ENCODE measurements around the gene SCRN2.

Gene SCRN2

GRCh38 chr17:47882247-47882646 lies 41.2 kb upstream of the SCRN2 start:
- H3K27ac ChIP-seq, result peak overlapping the region in 8 of 11 experiments; percentile 28 to 56 (median 46); a peak in 13 of 22 replicates
- no peaks in the 10 kb centered on the region for H3K36me3 ChIP-seq
- H3K4me3 ChIP-seq, result 0 out of 20 replicates have a peak overlapping the region, but pooled peaks of 2 of the 10 experiments have one; percentile 5 to 6
- no peak for TF ChIP-seq Cebpa-rat (IDR thresholded peaks at IDR 0.05)
- peak overlapping the region; percentile 70 to 85 (median 77) for H3K4me2 ChIP-seq
- no peaks in the 10 kb centered on the region for H3K9me3 ChIP-seq (replicated peaks in 1 of 11)
- no peaks in the 10 kb centered on the region for H3K27me3 ChIP-seq
- H3K9ac ChIP-seq, result peak overlapping the region in 5 of 11 experiments; percentile 25 to 41 (median 28); a peak in 6 of 22 replicates
- H3K4me1 ChIP-seq, result peaks cover 34 to 64% (median 49%) of the 10 kb centered on the region in 10 experiments
- no peaks in the 10 kb centered on the region; a peak in 1 of 22 replicates for H4K20me1 ChIP-seq

- Histone ChIP-seq H3K36me3 (no peaks in the 10 kb centered on the region), H3K9me3 (replicated peaks in 1 of 11) (no peaks in the 10 kb centered on the region), H3K27me3 (no peaks in the 10 kb centered on the region), H3K27ac (no peak overlapping the region), H3K9ac (no peak overlapping the region), H3K4me1 (peaks cover 23 to 56% (median 37%) of the 10 kb centered on the region in 10 experiments), H3K4me2 (no peak overlapping the region), H3K4me3 (no peak overlapping the region), H4K20me1 (no peaks in the 10 kb centered on the region)
- TF ChIP-seq Cebpa-rat (IDR thresholded peaks at IDR 0.05), result no peak
These were observed 38.8 kb upstream of the SCRN2 start for GRCh38 chr17:47879776-47880454.

- peaks cover 19 to 61% (median 32%) of the 10 kb centered on the region in 10 experiments for H3K4me1 ChIP-seq
These were observed 38.0 kb upstream of the SCRN2 start for GRCh38 chr17:47879028-47879585.

GRCh38 chr17:47878203-47879027 lies 37.3 kb upstream of the SCRN2 start:
- H3K27me3 ChIP-seq, result peaks cover 0 to 2% (median 0%) of the 10 kb centered on the region in 11 experiments; a peak in 1 of 22 replicates
- peaks cover 19 to 68% (median 32%) of the 10 kb centered on the region in 10 experiments for H3K4me1 ChIP-seq
- peak overlapping the region in 2 of 11 experiments; percentile 26 to 51; a peak in 1 of 22 replicates for H3K27ac ChIP-seq
- H3K9ac ChIP-seq, result no peak overlapping the region
- H3K9me3 ChIP-seq (replicated peaks in 1 of 11), result no peaks in the 10 kb centered on the region
- H3K4me2 ChIP-seq, result peak overlapping the region in 8 of 11 experiments; percentile 11 to 61 (median 38); a peak in 12 of 22 replicates
- no peak for TF ChIP-seq Cebpa-rat (IDR thresholded peaks at IDR 0.05)
- no peaks in the 10 kb centered on the region for H3K36me3 ChIP-seq
- no peak overlapping the region for H3K4me3 ChIP-seq
- H4K20me1 ChIP-seq, result no peaks in the 10 kb centered on the region; a peak in 1 of 22 replicates

More at GRCh38 chr17:47879028-47879585, 38.0 kb upstream of the SCRN2 start:
- peak overlapping the region in 1 of 11 experiments; percentile 33; a peak in 2 of 22 replicates for H3K4me2 ChIP-seq
- no peaks in the 10 kb centered on the region; a peak in 1 of 22 replicates for H4K20me1 ChIP-seq
- no peak overlapping the region for H3K9ac ChIP-seq
- no peak overlapping the region for H3K4me3 ChIP-seq
- H3K27me3 ChIP-seq, result no peaks in the 10 kb centered on the region
- no peak overlapping the region for H3K27ac ChIP-seq
- TF ChIP-seq Cebpa-rat (IDR thresholded peaks at IDR 0.05), result no peak
- no peaks in the 10 kb centered on the region for H3K36me3 ChIP-seq
- H3K9me3 ChIP-seq (replicated peaks in 1 of 11), result no peaks in the 10 kb centered on the region

GRCh38 chr17:47877368-47878034 lies 36.4 kb upstream of the SCRN2 start:
- Histone ChIP-seq H4K20me1 (no peaks in the 10 kb centered on the region; a peak in 1 of 22 replicates), H3K9me3 (replicated peaks in 1 of 11) (no peaks in the 10 kb centered on the region), H3K36me3 (no peaks in the 10 kb centered on the region), H3K4me1 (peaks cover 17 to 64% (median 29%) of the 10 kb centered on the region in 10 experiments), H3K4me3 (no peak overlapping the region), H3K27ac (peak overlapping the region in 3 of 11 experiments; percentile 14 to 51 (median 26); a peak in 7 of 22 replicates), H3K4me2 (peak overlapping the region; percentile 6 to 61 (median 24); a peak in 16 of 22 replicates), H3K9ac (no peak overlapping the region), H3K27me3 (peaks cover 0 to 10% (median 3%) of the 10 kb centered on the region in 11 experiments; a peak in 9 of 22 replicates)
- TF ChIP-seq Cebpa-rat (IDR thresholded peaks at IDR 0.05), result no peak

- peaks cover 4 to 46% (median 16%) of the 10 kb centered on the region in 10 experiments; a peak in 17 of 20 replicates for H3K4me1 ChIP-seq
- no peak overlapping the region for H3K9ac ChIP-seq
- peak overlapping the region in 3 of 11 experiments; percentile 8 to 16 (median 13); a peak in 4 of 22 replicates for H3K4me2 ChIP-seq
- TF ChIP-seq Cebpa-rat (IDR thresholded peaks at IDR 0.05), result no peak
- no peak overlapping the region for H3K27ac ChIP-seq
- H3K36me3 ChIP-seq, result no peaks in the 10 kb centered on the region
- H3K4me3 ChIP-seq, result no peak overlapping the region
- H4K20me1 ChIP-seq, result no peaks in the 10 kb centered on the region; a peak in 2 of 22 replicates
- H3K27me3 ChIP-seq, result peaks cover 0 to 18% (median 4%) of the 10 kb centered on the region in 11 experiments; a peak in 10 of 22 replicates
- no peaks in the 10 kb centered on the region for H3K9me3 ChIP-seq (replicated peaks in 1 of 11)
These were observed 34.2 kb upstream of the SCRN2 start for GRCh38 chr17:47875011-47875985.

GRCh38 chr17:47873200-47874090 lies 32.4 kb upstream of the SCRN2 start:
- Histone ChIP-seq H3K4me3 (no peak overlapping the region), H3K36me3 (no peaks in the 10 kb centered on the region), H3K4me2 (peak overlapping the region in 5 of 11 experiments; percentile 9 to 30 (median 21); a peak in 3 of 22 replicates), H3K27me3 (peaks cover 0 to 18% (median 4%) of the 10 kb centered on the region in 11 experiments; a peak in 10 of 22 replicates), H3K9ac (no peak overlapping the region), H4K20me1 (no peaks in the 10 kb centered on the region; a peak in 2 of 22 replicates), H3K4me1 (peaks cover 4 to 38% (median 14%) of the 10 kb centered on the region in 10 experiments; a peak in 17 of 20 replicates), H3K9me3 (replicated peaks in 1 of 11) (no peaks in the 10 kb centered on the region), H3K27ac (no peak overlapping the region)
- TF ChIP-seq Cebpa-rat (IDR thresholded peaks at IDR 0.05), result no peak

All from BLaER1 treated with 17β-estradiol and CSF1 and Interleukin-3, amounts not matched to agents 10 nM and 100 nM (cell line).